H9 (cell line): ENCODE measurements around the gene GYS1. TPM values are rescaled to one million over a fixed set of nuclear protein-coding genes. Genes with fewer than 3 reads are reported as not detected.
"Not testable (repeated sequence)": the region's sequence is repeated elsewhere in the genome, so short reads cannot be mapped to it uniquely, and the experiment has no call there.

Experiments used
- DNase-seq: peaks from one replicate; pipeline ENCODE4 v3.0.0-alpha.2; 2017
- H2AFZ ChIP-seq: one replicate; pipeline ENCODE4 v1.6.1; 2013; ENCODE audit warnings: mild to moderate bottlenecking, low read length, control low read depth, moderate library complexity
- H2AK5ac ChIP-seq: 2 replicates; pipeline ENCODE4 v1.6.1; 2013; ENCODE audit warnings: low read length, control low read depth, mixed read lengths; ENCODE audit not compliant: insufficient read length
- H2BK120ac ChIP-seq: one replicate; pipeline ENCODE4 v1.6.1; 2013; ENCODE audit warnings: low read depth, mild to moderate bottlenecking, low read length, control low read depth, inconsistent platforms; ENCODE audit not compliant: poor library complexity, severe bottlenecking
- H2BK12ac ChIP-seq: 2 replicates; pipeline ENCODE4 v1.6.1; 2013; ENCODE audit warnings: low read length, control low read depth, mixed read lengths, low read depth; ENCODE audit not compliant: insufficient read length
- H2BK15ac ChIP-seq: 2 replicates; pipeline ENCODE4 v1.6.1; 2013; ENCODE audit warnings: low read depth, low read length, control low read depth
- H2BK20ac ChIP-seq: one replicate; pipeline ENCODE4 v1.6.1; 2013; ENCODE audit warnings: low read depth, mild to moderate bottlenecking, low read length, control low read depth, inconsistent platforms; ENCODE audit not compliant: poor library complexity, severe bottlenecking
- H2BK5ac ChIP-seq: 2 replicates; pipeline ENCODE4 v1.6.1; 2013; ENCODE audit warnings: low read length, control low read depth, mixed read lengths; ENCODE audit not compliant: insufficient read length
- H3K14ac ChIP-seq: 2 replicates; pipeline ENCODE4 v1.6.1; 2013; ENCODE audit warnings: low read length, control low read depth; ENCODE audit not compliant: insufficient read depth
- H3K18ac ChIP-seq: 2 replicates; pipeline ENCODE4 v1.6.1; 2013; ENCODE audit warnings: low read depth, mild to moderate bottlenecking, mixed read lengths, low read length, control low read depth; ENCODE audit not compliant: insufficient read length
- H3K23ac ChIP-seq: 2 replicates; pipeline ENCODE4 v1.6.1; 2013; ENCODE audit warnings: low read length, control low read depth, mixed read lengths, low read depth; ENCODE audit not compliant: insufficient read length
- H3K23me2 ChIP-seq: 2 replicates; pipeline ENCODE4 v1.6.1; 2013; ENCODE audit warnings: low read depth, mild to moderate bottlenecking, mixed read lengths, low read length, control low read depth; ENCODE audit not compliant: insufficient read length, poor library complexity, severe bottlenecking
- H3K27ac ChIP-seq: 2 replicates; pipeline ENCODE4 v1.5.1; 2013; ENCODE audit warnings: low read length, control low read depth, mixed read lengths, low read depth; ENCODE audit not compliant: insufficient read length
- H3K27me3 ChIP-seq: 2 replicates; pipeline ENCODE4 v1.6.1; 2013; ENCODE audit warnings: low read length, control low read depth, inconsistent platforms; ENCODE audit not compliant: insufficient read depth
- H3K4ac ChIP-seq: 2 replicates; pipeline ENCODE4 v1.6.1; 2013; ENCODE audit warnings: low read depth, mild to moderate bottlenecking, control low read depth, inconsistent platforms, low read length, moderate library complexity
- H3K4me1 ChIP-seq: 2 replicates; pipeline ENCODE4 v1.6.1; 2013; ENCODE audit warnings: low read length, control low read depth, inconsistent platforms; ENCODE audit not compliant: insufficient read depth
- H3K4me2 ChIP-seq: 2 replicates; pipeline ENCODE4 v1.6.1; 2013; ENCODE audit warnings: low read length, control low read depth, mixed read lengths; ENCODE audit not compliant: insufficient read length, insufficient read depth
- H3K56ac ChIP-seq: 2 replicates; pipeline ENCODE4 v1.6.1; 2013; ENCODE audit warnings: low read depth, mild to moderate bottlenecking, mixed read lengths, low read length, control low read depth; ENCODE audit not compliant: insufficient read length
- H3K79me1 ChIP-seq: 2 replicates; pipeline ENCODE4 v1.6.1; 2013; ENCODE audit warnings: low read depth, mild to moderate bottlenecking, moderate library complexity, low read length, control low read depth, inconsistent platforms; ENCODE audit not compliant: insufficient read depth, poor library complexity, severe bottlenecking
- H3K79me2 ChIP-seq: 2 replicates; pipeline ENCODE4 v1.6.1; 2013; ENCODE audit warnings: low read length, control low read depth, inconsistent platforms; ENCODE audit not compliant: insufficient read depth
- H3K9ac ChIP-seq: 2 replicates; pipeline ENCODE4 v1.6.1; 2013; ENCODE audit warnings: low read length, control low read depth, mixed read lengths; ENCODE audit not compliant: insufficient read length; ENCODE audit errors: extremely low read depth
- H3K9me3 ChIP-seq: one replicate; pipeline ENCODE4 v1.6.1; 2013; ENCODE audit warnings: low read depth, low read length, inconsistent platforms; ENCODE audit not compliant: control insufficient read depth
- H3T11ph ChIP-seq: one replicate; pipeline ENCODE4 v1.6.1; 2013; ENCODE audit warnings: mild to moderate bottlenecking, low read length, control low read depth, inconsistent platforms
- H4K20me1 ChIP-seq: one replicate; pipeline ENCODE4 v1.6.1; 2013; ENCODE audit not compliant: control insufficient read depth, insufficient read length, insufficient read depth
- H4K5ac ChIP-seq: 2 replicates; pipeline ENCODE4 v1.6.1; 2013; ENCODE audit warnings: low read depth, mild to moderate bottlenecking, mixed read lengths, low read length, control low read depth; ENCODE audit not compliant: insufficient read length
- H4K8ac ChIP-seq: replicated peaks from 2 replicates; pipeline ENCODE4 v1.6.1; 2013; ENCODE audit warnings: low read length, control low read depth, mixed read lengths, low read depth; ENCODE audit not compliant: insufficient read length
- H4K91ac ChIP-seq: 2 replicates; pipeline ENCODE4 v1.6.1; 2013; ENCODE audit warnings: low read depth, mild to moderate bottlenecking, moderate library complexity, mixed read lengths, low read length, control low read depth; ENCODE audit not compliant: insufficient read length
- H3K27ac Mint-ChIP-seq, 3 experiments: 2 replicates in 2 of 3; 3 replicates in 1 of 3; pipeline ENCODE4 v1.8.0; 2020 to 2021; ENCODE audit warnings: mixed read lengths in 3 of 3, mild to moderate bottlenecking in 1 of 3, moderate library complexity in 1 of 3
- H3K27me3 Mint-ChIP-seq: 2 replicates; pipeline ENCODE4 v1.8.0; 2021; ENCODE audit warnings: low read depth, mild to moderate bottlenecking, moderate library complexity, mixed read lengths
- H3K36me3 Mint-ChIP-seq, 3 experiments: 2 replicates in 2 of 3; 3 replicates in 1 of 3; pipeline ENCODE4 v1.8.0; 2020 to 2021; ENCODE audit warnings: low read depth in 3 of 3, mixed read lengths in 3 of 3; ENCODE audit not compliant: insufficient read depth in 1 of 3
- H3K4me1 Mint-ChIP-seq, 2 experiments: 2 replicates each; pipeline ENCODE4 v1.8.0; 2020; ENCODE audit warnings: mixed read lengths in 2 of 2
- H3K4me3 Mint-ChIP-seq, 2 experiments: 2 replicates in 1 of 2; 3 replicates in 1 of 2; pipeline ENCODE4 v1.8.0; 2020 to 2021; ENCODE audit warnings: mild to moderate bottlenecking in 2 of 2, mixed read lengths in 2 of 2, moderate library complexity in 1 of 2
- H3K9me3 Mint-ChIP-seq, 2 experiments: 2 replicates in 1 of 2; 3 replicates in 1 of 2; pipeline ENCODE4 v1.8.0; 2020; ENCODE audit warnings: mild to moderate bottlenecking in 2 of 2, mixed read lengths in 2 of 2, moderate library complexity in 1 of 2
- WGBS: extraction: QIAGEN DNeasy Blood & Tissue Kit; methylation state at CpG from one replicate; pipeline ENCODE4 v1.1.7; 2013; ENCODE audit warnings: missing lambda C conversion rate, low lambda C conversion rate, mixed read lengths; ENCODE audit not compliant: insufficient read length; ENCODE audit errors: extremely low coverage; 5-methylcytosine and 5-hydroxymethylcytosine counted together
- total RNA-seq: library from RNA; stranded (reverse); gene quantifications from 2 replicates; pipeline ENCODE4 v1.2.1, GENCODE V29; 2021

The GYS1 gene
- total RNA-seq, 1 experiment from 2014 or later: 44.3 TPM

GRCh38 chr19:49025599-49025998 is 32.5 kb upstream of the GYS1 start:
- DNase-seq, H3K9me3 Mint-ChIP-seq, H2BK5ac ChIP-seq, H3K4me1 Mint-ChIP-seq, H4K5ac ChIP-seq, H3K9ac ChIP-seq, H3K4me3 Mint-ChIP-seq, H3K56ac ChIP-seq, H3K14ac ChIP-seq, H3K79me1 ChIP-seq, H4K20me1 ChIP-seq, H3K27me3 ChIP-seq, H3K23ac ChIP-seq, H4K8ac ChIP-seq, H3K4me1 ChIP-seq, H3T11ph ChIP-seq, H3K27ac ChIP-seq, H2BK20ac ChIP-seq, H2BK12ac ChIP-seq, H3K4me2 ChIP-seq, H2BK15ac ChIP-seq, H2BK120ac ChIP-seq, H3K4ac ChIP-seq, H3K23me2 ChIP-seq, H3K27ac Mint-ChIP-seq, H2AFZ ChIP-seq, H3K79me2 ChIP-seq, H3K18ac ChIP-seq, H3K36me3 Mint-ChIP-seq, H3K9me3 ChIP-seq, H2AK5ac ChIP-seq, H4K91ac ChIP-seq: not testable (repeated sequence)
- WGBS: no CpG with 5 or more reads among the region's 23 CpGs
- peaks cover 42% of the 10 kb centered on the region for H3K27me3 Mint-ChIP-seq

- H2BK5ac ChIP-seq, H2BK12ac ChIP-seq, H3K4me1 ChIP-seq, H2AK5ac ChIP-seq, H3K79me1 ChIP-seq, H3K23ac ChIP-seq, H3K4ac ChIP-seq, H4K5ac ChIP-seq, H4K91ac ChIP-seq, H2AFZ ChIP-seq, H4K8ac ChIP-seq, H3K9me3 Mint-ChIP-seq, H3K27me3 ChIP-seq, H3K27ac Mint-ChIP-seq, H3K4me2 ChIP-seq, H3K23me2 ChIP-seq, H3K27ac ChIP-seq, H2BK20ac ChIP-seq, DNase-seq, H3K9me3 ChIP-seq, H3K18ac ChIP-seq, H3K9ac ChIP-seq, H3K56ac ChIP-seq, H2BK15ac ChIP-seq, H2BK120ac ChIP-seq, H3K14ac ChIP-seq, H4K20me1 ChIP-seq, H3K4me3 Mint-ChIP-seq, H3K79me2 ChIP-seq, H3K36me3 Mint-ChIP-seq, H3T11ph ChIP-seq: not testable (repeated sequence)
- no CpG with 5 or more reads among the region's 6 CpGs for WGBS
- peaks cover 44% of the 10 kb centered on the region for H3K27me3 Mint-ChIP-seq
- peaks cover 8 to 14% of the 10 kb centered on the region in 2 experiments for H3K4me1 Mint-ChIP-seq
Observed at GRCh38 chr19:49025088-49025487, 32.0 kb upstream of the GYS1 start.
